Activated CD8-positive, alpha-beta T cell treated with anti-CD3 and anti-CD28 coated beads, Interleukin-2, amount 10 ng/mL, durations not matched to agents 7 days and 5 days (primary cell): Measurements from ENCODE around the gene MTLN. TPM values are rescaled to one million over a fixed set of nuclear protein-coding genes. Genes with fewer than 3 reads are reported as not detected.
A peak's percentile ranks its signal among the peaks of the same experiment; 100 is the strongest.
"Not testable (repeated sequence)": the region's sequence is repeated elsewhere in the genome, so short reads cannot be mapped to it uniquely, and the experiment has no call there.

ENCODE experiments used
- ATAC-seq: fragments of 150-1000 bp; cut with Tn5 transposase; one replicate; pipeline ENCODE4 v1.10.0; 2021; ENCODE audit warnings: moderate library complexity
- CTCF ChIA-PET: fragments of 350-600 bp; sonication (Branson Sonifier 250); formaldehyde crosslinking; loops from one replicate; lab custom pipeline; 2021; ENCODE audit warnings: antibody characterized with exemption; lab: Charles Lee
- POLR2A ChIA-PET: fragments of 350-600 bp; sonication (Branson Sonifier 250); formaldehyde crosslinking; loops from one replicate; lab custom pipeline; 2021; ENCODE audit warnings: antibody characterized with exemption; lab: Charles Lee
- DNase-seq: peaks from one replicate; pipeline ENCODE4 v3.0.0-alpha.2; 2020
- H3K27ac Mint-ChIP-seq: one replicate; pipeline ENCODE4 v1.8.0; 2021; ENCODE audit warnings: mild to moderate bottlenecking, mixed read lengths
- H3K27me3 Mint-ChIP-seq: one replicate; pipeline ENCODE4 v1.8.0; 2021; ENCODE audit warnings: low read depth, mixed read lengths
- H3K36me3 Mint-ChIP-seq: one replicate; pipeline ENCODE4 v1.8.0; 2021; ENCODE audit warnings: low read depth, mixed read lengths
- H3K4me1 Mint-ChIP-seq: one replicate; pipeline ENCODE4 v1.8.0; 2021; ENCODE audit warnings: low read depth, mixed read lengths
- H3K4me3 Mint-ChIP-seq: one replicate; pipeline ENCODE4 v1.8.0; 2021; ENCODE audit warnings: mild to moderate bottlenecking, mixed read lengths
- H3K9me3 Mint-ChIP-seq: one replicate; pipeline ENCODE4 v1.8.0; 2022; ENCODE audit warnings: mixed read lengths; ENCODE audit not compliant: insufficient read depth
- total RNA-seq, 2 experiments: library from RNA; stranded (reverse); gene quantifications; one replicate each; pipeline ENCODE4 v1.2.3, GENCODE V29; 2021

MTLN gene
- total RNA-seq, result 10 to 100 TPM; 44.7 to 48.2 TPM

GRCh38 chr2:110211938-110212858 is at the start of gene MTLN:
Gene MTLN, minus strand, starts transcription at chr2:110212547. Its CDS starts 22 bp downstream, at chr2:110212525.
- ATAC-seq (peak; percentile 96), DNase-seq (peak; percentile 79)
- H3K36me3 Mint-ChIP-seq, result peaks cover 26% of the 10 kb centered on the region
- H3K4me3 Mint-ChIP-seq, result peak within 1 kb of the TSS; percentile 95
- peaks cover 8% of the 10 kb centered on the region for H3K4me1 Mint-ChIP-seq
- peak within 1 kb of the TSS; percentile 92 for H3K27ac Mint-ChIP-seq
- ChIA-PET POLR2A (interaction anchor here (0.9 to 1.0 kb wide), 2 partner anchors 9 to 11 kb away, joined by 3 to 4 read pairs; no protein-coding TSS in a partner anchor), CTCF (no interaction called here)
- peaks cover 17% of the 10 kb centered on the region for H3K27me3 Mint-ChIP-seq
- no peaks in the 10 kb centered on the region for H3K9me3 Mint-ChIP-seq

GRCh38 chr2:110261910-110262309 is 49.6 kb upstream of the MTLN start:
- H3K4me3 Mint-ChIP-seq, POLR2A ChIA-PET, H3K9me3 Mint-ChIP-seq, H3K27me3 Mint-ChIP-seq, H3K27ac Mint-ChIP-seq, ATAC-seq, H3K36me3 Mint-ChIP-seq, DNase-seq, CTCF ChIA-PET, H3K4me1 Mint-ChIP-seq: not testable (repeated sequence)

- H3K27me3 Mint-ChIP-seq, ATAC-seq, DNase-seq, H3K9me3 Mint-ChIP-seq, CTCF ChIA-PET, POLR2A ChIA-PET, H3K36me3 Mint-ChIP-seq, H3K4me3 Mint-ChIP-seq, H3K27ac Mint-ChIP-seq, H3K4me1 Mint-ChIP-seq: not testable (repeated sequence)
Observed at GRCh38 chr2:110248081-110248795, 35.9 kb upstream of the MTLN start.

DNA sequence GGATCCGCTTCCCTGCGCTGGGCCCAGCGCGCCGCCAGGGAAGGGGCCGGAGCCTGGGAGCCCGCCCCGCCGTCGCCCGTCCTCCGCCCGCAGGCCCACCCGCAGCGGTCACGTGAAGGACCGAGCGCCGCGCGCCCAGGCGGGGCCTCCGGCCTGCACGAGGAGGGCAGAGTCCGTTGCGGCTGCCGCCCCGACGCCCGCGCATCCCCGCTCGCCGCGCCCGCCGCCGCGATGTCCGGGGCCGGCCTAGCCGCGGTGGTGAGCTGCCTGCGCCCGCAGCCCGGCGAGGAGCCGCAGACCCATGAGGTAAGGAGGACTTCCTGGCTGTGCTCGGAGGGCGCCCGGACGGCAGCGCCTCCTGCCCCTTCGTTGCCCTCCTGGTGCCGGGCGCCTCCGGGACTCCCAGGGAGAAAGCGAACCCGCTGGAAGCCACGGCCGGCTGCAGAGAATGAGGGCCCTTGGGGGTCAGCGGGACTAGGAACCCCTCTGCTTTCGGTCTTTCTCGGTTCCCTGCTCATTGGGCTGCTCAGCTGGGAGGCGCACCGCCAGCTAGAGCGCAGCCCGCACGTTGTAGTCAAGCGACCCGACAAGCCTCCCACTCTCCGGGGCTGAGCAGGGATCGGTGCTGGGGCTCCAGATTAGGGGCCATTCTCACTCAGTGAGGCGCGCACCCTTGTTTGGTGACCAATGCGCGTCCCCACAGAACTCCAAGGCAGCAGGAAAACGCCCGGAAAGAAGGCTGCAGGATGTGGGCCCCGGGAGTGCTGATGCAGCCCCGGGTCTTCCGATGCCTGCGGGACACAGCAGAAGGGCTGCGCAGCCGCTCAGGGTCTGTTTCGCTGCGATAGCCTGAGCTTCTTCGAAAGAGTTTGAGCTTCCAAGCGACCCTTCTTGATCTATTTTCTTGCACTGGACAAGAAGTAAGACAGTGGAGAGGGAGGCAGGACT is 33.4 kb upstream of the MTLN start:
- H3K4me1 Mint-ChIP-seq, POLR2A ChIA-PET, H3K9me3 Mint-ChIP-seq, CTCF ChIA-PET, DNase-seq, H3K4me3 Mint-ChIP-seq, H3K36me3 Mint-ChIP-seq, H3K27ac Mint-ChIP-seq, H3K27me3 Mint-ChIP-seq: not testable (repeated sequence)
- ATAC-seq, result peak; percentile 44

DNA sequence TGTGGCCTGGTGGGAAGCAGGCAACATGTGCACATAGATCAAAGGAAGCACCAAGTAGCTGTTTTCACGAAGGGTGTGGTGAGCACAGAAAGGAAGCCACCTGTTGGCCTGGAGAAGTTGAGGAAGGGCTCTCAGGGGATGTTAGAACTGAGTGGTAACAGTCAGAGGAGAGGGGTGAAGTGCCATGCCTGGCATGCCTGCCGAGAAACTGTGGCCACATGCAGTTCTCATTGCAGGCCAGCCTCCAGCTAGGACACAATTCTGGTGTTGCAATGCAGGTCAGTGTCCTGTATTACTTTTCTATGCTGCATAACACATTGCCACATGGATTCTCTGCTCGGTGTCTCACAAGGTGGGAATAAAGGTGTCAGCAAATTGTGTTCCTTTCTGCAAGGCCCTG is 30.9 kb upstream of the MTLN start:
- H3K27ac Mint-ChIP-seq, CTCF ChIA-PET, H3K9me3 Mint-ChIP-seq, POLR2A ChIA-PET, H3K4me3 Mint-ChIP-seq, H3K4me1 Mint-ChIP-seq, ATAC-seq, H3K36me3 Mint-ChIP-seq, H3K27me3 Mint-ChIP-seq, DNase-seq: not testable (repeated sequence)

- POLR2A ChIA-PET, H3K27me3 Mint-ChIP-seq, CTCF ChIA-PET: not testable (repeated sequence)
Observed at GRCh38 chr2:110234514-110234913, 22.2 kb upstream of the MTLN start.

GRCh38 chr2:110229886-110230285 is 17.5 kb upstream of the MTLN start:
- H3K4me3 Mint-ChIP-seq, H3K36me3 Mint-ChIP-seq, DNase-seq, ATAC-seq, H3K9me3 Mint-ChIP-seq, POLR2A ChIA-PET, H3K4me1 Mint-ChIP-seq, CTCF ChIA-PET, H3K27ac Mint-ChIP-seq: not testable (repeated sequence)
- peaks cover 21% of the 10 kb centered on the region for H3K27me3 Mint-ChIP-seq

More at GRCh38 chr2:110234514-110234913, 22.2 kb upstream of the MTLN start:
- DNase-seq, H3K9me3 Mint-ChIP-seq, ATAC-seq, H3K4me1 Mint-ChIP-seq, H3K36me3 Mint-ChIP-seq, H3K4me3 Mint-ChIP-seq, H3K27ac Mint-ChIP-seq: not testable (repeated sequence)

GRCh38 chr2:110222626-110223025 is 10.3 kb upstream of the MTLN start:
- H3K4me1 Mint-ChIP-seq, ATAC-seq, H3K4me3 Mint-ChIP-seq, POLR2A ChIA-PET, DNase-seq, CTCF ChIA-PET, H3K9me3 Mint-ChIP-seq, H3K36me3 Mint-ChIP-seq, H3K27ac Mint-ChIP-seq: not testable (repeated sequence)
- H3K27me3 Mint-ChIP-seq, result peaks cover 47% of the 10 kb centered on the region

- Mint-ChIP-seq H3K27me3 (peaks cover 41% of the 10 kb centered on the region), H3K27ac (no peak overlapping the region), H3K9me3 (no peaks in the 10 kb centered on the region), H3K4me1 (no peaks in the 10 kb centered on the region), H3K36me3 (no peaks in the 10 kb centered on the region), H3K4me3 (no peak overlapping the region)
- no peak for DNase-seq
- ATAC-seq, result no peak
- CTCF ChIA-PET, result interaction anchor here (0.6 kb wide), 1 partner anchor 902 kb away, joined by 3 read pairs; no protein-coding TSS in a partner anchor
- POLR2A ChIA-PET, result interaction anchor here (1.0 kb wide), 1 partner anchor 9 kb away, joined by 3 read pairs; the partner anchor contains the start of gene MTLN
Observed at GRCh38 chr2:110221938-110222337, 9.6 kb upstream of the MTLN start.

DNA sequence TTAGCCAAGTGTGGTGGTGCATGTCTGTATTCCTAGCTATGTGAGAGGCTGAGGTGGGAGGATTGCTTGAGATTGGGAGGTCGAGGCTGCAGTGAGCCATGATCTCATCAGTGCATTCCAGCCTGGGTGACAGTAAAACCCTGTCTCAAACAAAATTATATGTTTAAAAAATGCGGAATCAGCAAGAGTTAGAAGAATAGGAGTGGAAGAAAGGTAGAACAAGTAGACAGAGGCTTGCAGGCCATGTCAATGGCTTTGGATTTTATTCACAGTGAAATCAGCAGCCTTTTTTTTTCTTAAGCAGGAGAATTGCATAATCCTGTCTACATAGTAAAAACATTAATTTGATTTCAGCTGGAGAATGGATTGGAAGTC is 7.8 kb upstream of the MTLN start:
- Mint-ChIP-seq H3K36me3 (no peaks in the 10 kb centered on the region), H3K27me3 (peaks cover 45% of the 10 kb centered on the region), H3K27ac (no peak overlapping the region), H3K4me1 (no peaks in the 10 kb centered on the region), H3K9me3 (no peaks in the 10 kb centered on the region), H3K4me3 (no peak overlapping the region)
- DNase-seq (no peak), ATAC-seq (no peak)
- CTCF ChIA-PET, result no interaction called here
- POLR2A ChIA-PET, result no interaction called here

GRCh38 chr2:110219496-110220189 is 7.3 kb upstream of the MTLN start:
- DNase-seq (no peak), ATAC-seq (no peak)
- POLR2A ChIA-PET, result no interaction called here
- H3K9me3 Mint-ChIP-seq, result no peaks in the 10 kb centered on the region
- H3K4me1 Mint-ChIP-seq, result no peaks in the 10 kb centered on the region
- H3K27ac Mint-ChIP-seq, result no peak overlapping the region
- no peak overlapping the region for H3K4me3 Mint-ChIP-seq
- peaks cover 46% of the 10 kb centered on the region for H3K27me3 Mint-ChIP-seq
- CTCF ChIA-PET, result no interaction called here
- H3K36me3 Mint-ChIP-seq, result no peaks in the 10 kb centered on the region
